Measurements from ENCODE around the gene SUPT3H.

GRCh38 chr6:44851176-44851575 lies 526.6 kb downstream of the SUPT3H start:
- no peak for TF ChIP-seq EZH2phosphoT487 (IDR thresholded peaks at IDR 0.05; ENCODE audit: borderline replicate concordance, low read length)
- TF ChIP-seq EZH2 (IDR thresholded peaks at IDR 0.05; ENCODE audit: low read length, unreplicated experiment), result no peak
- no peak for TF ChIP-seq CTCF (conservative IDR thresholded peaks at IDR 0.05; ENCODE audit: low read depth, low read length)

All from PC-3 (cell line).